ENCODE data around the gene ALDH7A1.
"Not testable (repeated sequence)": the region's sequence is repeated elsewhere in the genome, so short reads cannot be mapped to it uniquely, and the experiment has no call there.

The ALDH7A1 gene

GRCh38 chr5:126628102-126628501 lies 33.1 kb upstream of the ALDH7A1 start:
- no peak for TF ChIP-seq CTCF (IDR thresholded peaks at IDR 0.05; ENCODE audit: borderline replicate concordance, insufficient read depth, low read depth, low read length)
- no peak overlapping the region for H3K4me3 ChIP-seq (ENCODE audit: low read depth, low read length)

- H3K4me3 ChIP-seq (ENCODE audit: low read depth, low read length) = no peak overlapping the region
- no peak for TF ChIP-seq CTCF (IDR thresholded peaks at IDR 0.05; ENCODE audit: borderline replicate concordance, insufficient read depth, low read depth, low read length)
These were observed 29.5 kb upstream of the ALDH7A1 start for GRCh38 chr5:126624534-126624933.

- no peak for TF ChIP-seq CTCF (IDR thresholded peaks at IDR 0.05; ENCODE audit: borderline replicate concordance, insufficient read depth, low read depth, low read length)
- no peak overlapping the region for H3K4me3 ChIP-seq (ENCODE audit: low read depth, low read length)
These were observed 24.8 kb upstream of the ALDH7A1 start for GRCh38 chr5:126619781-126620180.

GRCh38 chr5:126617603-126618002 lies 22.6 kb upstream of the ALDH7A1 start:
- H3K4me3 ChIP-seq (ENCODE audit: low read depth, low read length) = not testable (repeated sequence)

DNA sequence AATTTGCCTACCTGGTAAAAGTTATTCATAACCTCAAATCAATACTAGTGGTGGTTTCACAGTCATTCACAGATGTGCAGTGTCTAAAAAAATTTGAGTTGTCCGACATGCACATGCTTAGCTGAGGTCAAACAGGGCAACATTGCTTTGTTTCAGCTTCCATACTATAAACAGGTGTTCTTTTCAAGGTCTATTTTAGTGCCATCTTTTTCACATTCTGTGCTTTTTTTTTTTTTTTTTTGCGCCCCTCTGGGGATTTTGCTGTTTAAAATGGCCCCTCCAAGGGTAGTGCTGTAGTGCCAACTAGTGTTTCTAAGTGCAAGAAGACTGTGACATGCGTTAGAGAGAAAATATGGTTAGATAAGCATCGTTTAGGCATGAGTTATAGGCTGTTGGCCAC lies 20.3 kb upstream of the ALDH7A1 start:
- no peak overlapping the region for H3K4me3 ChIP-seq (ENCODE audit: low read depth, low read length)
- peak; percentile 35; the same call in 1 of the 2 replicates for TF ChIP-seq CTCF (IDR thresholded peaks at IDR 0.05; ENCODE audit: borderline replicate concordance, insufficient read depth, low read depth, low read length)

DNA sequence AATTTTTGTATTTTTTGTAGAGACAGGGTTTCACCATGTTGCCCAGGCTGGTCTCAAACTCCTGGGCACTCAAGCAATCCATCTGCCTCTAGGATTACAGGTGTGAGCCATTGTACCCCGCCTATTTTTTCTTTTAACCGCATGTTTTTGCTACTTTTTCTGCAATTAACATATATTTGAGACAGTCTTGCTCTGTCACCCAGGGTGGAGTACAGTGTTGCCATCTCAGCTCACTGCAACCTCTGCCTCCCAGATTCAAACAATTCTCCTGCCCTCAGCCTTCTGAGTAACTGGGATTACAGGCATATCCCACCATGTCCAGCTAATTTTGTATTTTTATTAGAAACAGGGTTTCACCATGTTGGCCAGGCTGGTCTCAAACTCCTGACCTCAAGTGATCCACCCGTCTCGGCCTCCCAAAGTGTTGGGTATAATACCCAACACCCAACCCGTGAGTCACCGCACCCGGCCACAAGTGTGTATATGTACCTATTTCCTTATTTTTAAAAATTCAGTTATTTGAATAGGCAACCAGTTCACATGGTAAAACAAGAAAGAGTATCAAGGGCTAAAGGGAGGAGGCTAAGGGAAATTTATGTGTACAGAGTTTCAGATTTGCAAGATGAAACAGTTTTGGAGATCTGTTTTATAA lies 19.0 kb upstream of the ALDH7A1 start:
- TF ChIP-seq CTCF (IDR thresholded peaks at IDR 0.05; ENCODE audit: borderline replicate concordance, insufficient read depth, low read depth, low read length) = no peak
- no peak overlapping the region for H3K4me3 ChIP-seq (ENCODE audit: low read depth, low read length)

- H3K4me3 ChIP-seq (ENCODE audit: low read depth, low read length) = no peak overlapping the region
- TF ChIP-seq CTCF (IDR thresholded peaks at IDR 0.05; ENCODE audit: borderline replicate concordance, insufficient read depth, low read depth, low read length) = no peak
These were observed 15.6 kb upstream of the ALDH7A1 start for GRCh38 chr5:126610616-126611015.

All from GM12875 (cell line).